Measurements from ENCODE around the gene JMJD6.

The JMJD6 gene

DNA sequence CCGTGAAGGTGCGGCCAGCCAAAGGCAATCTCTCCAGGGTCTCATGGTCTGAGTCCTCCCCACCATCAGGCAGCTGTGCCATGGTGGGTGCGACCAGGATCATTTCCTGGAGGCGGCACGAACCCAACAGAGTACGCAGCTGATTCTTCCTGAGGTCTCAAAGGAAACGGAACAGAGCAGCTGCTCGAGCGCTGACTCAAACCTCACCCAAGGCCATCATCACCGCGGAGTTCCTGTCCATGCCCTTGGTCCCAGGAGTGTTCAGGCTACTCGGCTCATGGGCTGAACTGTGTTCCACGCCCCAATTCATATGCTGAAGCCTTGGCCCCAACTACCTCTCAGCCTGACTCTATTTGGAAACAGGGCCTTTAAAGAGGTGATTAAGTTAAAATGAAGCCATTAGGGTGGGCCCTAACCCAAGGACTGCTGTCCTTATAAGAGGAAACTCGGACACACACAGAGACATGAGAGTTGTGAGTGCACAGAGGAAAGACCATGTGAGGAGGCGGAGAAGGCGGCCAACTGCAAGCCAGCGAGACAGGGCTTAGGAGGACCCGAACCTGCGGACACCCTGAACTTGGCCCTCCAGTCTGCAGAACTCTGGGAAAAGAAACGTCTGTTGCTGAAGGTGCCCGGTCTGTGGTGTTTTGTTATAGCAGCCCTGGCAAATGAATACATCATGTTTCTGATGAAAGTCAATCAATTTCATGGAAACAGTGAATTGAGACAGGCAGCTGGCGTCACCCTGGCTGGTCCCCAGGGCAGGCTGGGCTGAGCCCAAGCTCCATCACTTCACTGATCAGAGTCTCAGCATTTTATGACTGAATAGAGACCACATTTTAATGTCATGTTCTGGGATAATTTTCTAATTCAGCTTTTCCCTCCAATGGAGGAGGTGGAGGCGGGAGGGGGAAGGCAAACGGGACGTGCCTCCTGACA lies 29.4 kb downstream of the JMJD6 start:
- H3K27ac ChIP-seq (ENCODE audit: poor library complexity, severe bottlenecking): no peak overlapping the region
- no peaks in the 10 kb centered on the region for H3K9me3 ChIP-seq (ENCODE audit: severe bottlenecking)
- H3K4me1 ChIP-seq (ENCODE audit: insufficient read depth, poor library complexity, severe bottlenecking): peaks cover 26% of the 10 kb centered on the region
- TF ChIP-seq, protein P1, sequence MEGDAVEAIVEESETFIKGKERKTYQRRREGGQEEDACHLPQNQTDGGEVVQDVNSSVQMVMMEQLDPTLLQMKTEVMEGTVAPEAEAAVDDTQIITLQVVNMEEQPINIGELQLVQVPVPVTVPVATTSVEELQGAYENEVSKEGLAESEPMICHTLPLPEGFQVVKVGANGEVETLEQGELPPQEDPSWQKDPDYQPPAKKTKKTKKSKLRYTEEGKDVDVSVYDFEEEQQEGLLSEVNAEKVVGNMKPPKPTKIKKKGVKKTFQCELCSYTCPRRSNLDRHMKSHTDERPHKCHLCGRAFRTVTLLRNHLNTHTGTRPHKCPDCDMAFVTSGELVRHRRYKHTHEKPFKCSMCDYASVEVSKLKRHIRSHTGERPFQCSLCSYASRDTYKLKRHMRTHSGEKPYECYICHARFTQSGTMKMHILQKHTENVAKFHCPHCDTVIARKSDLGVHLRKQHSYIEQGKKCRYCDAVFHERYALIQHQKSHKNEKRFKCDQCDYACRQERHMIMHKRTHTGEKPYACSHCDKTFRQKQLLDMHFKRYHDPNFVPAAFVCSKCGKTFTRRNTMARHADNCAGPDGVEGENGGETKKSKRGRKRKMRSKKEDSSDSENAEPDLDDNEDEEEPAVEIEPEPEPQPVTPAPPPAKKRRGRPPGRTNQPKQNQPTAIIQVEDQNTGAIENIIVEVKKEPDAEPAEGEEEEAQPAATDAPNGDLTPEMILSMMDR (IDR thresholded peaks at IDR 0.05; ENCODE audit: poor library complexity, severe bottlenecking): no peak
- H3K36me3 ChIP-seq (ENCODE audit: low read depth): peaks cover 2% of the 10 kb centered on the region; the same call in 1 of the 2 replicates
- H3K4me3 ChIP-seq (ENCODE audit: severe bottlenecking): no peak overlapping the region
- ATAC-seq (ENCODE audit: low read depth) (no peak), DNase-seq (ENCODE audit: low spot score) (no peak)
- H3K27me3 ChIP-seq (ENCODE audit: insufficient read depth, poor library complexity, severe bottlenecking): no peaks in the 10 kb centered on the region

DNA sequence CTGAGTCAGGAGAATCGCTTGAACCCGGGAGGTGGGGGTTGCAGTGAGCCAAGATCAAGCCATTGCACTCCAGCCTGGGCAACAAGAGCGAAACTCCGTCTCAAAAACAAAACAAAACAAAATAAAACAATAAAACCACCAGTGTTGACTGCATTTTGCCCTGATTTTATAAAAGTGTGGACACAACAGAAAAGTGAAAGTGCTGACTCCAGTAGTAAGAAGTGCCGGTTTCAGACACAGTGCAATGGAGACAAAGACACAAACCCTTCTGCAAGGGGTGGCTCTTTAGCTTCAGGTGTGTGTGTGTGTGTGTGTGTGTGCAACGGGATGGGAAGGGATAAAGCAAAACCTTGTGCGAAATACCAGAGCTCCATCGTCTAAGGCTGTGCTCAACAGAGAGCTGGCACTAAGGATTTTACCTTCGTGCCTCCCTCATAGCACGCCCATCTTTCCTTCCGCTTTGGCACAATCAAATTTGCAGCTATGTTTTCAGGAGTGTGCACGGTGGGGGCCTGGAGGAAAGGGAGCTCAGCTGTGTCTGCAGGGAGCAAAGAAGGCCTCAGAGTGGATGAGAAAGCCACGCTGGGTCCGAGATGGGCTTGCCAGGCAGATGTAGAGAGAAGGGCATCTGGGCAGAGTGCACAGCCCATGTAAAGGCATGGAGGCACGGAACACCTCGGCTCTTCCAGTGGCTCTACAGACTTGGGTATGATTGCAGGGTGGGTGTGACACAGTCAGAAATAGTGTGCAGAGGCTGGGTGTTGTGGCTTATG lies 31.2 kb downstream of the JMJD6 start:
- peaks cover 16% of the 10 kb centered on the region for H3K4me1 ChIP-seq (ENCODE audit: insufficient read depth, poor library complexity, severe bottlenecking)
- TF ChIP-seq, protein P1 (IDR thresholded peaks at IDR 0.05; ENCODE audit: poor library complexity, severe bottlenecking): no peak
- peaks cover 2% of the 10 kb centered on the region; the same call in 1 of the 2 replicates for H3K36me3 ChIP-seq (ENCODE audit: low read depth)
- no peaks in the 10 kb centered on the region for H3K9me3 ChIP-seq (ENCODE audit: severe bottlenecking)
- H3K4me3 ChIP-seq (ENCODE audit: severe bottlenecking): no peak overlapping the region
- H3K27ac ChIP-seq (ENCODE audit: poor library complexity, severe bottlenecking): no peak overlapping the region
- DNase-seq (ENCODE audit: low spot score) (no peak), ATAC-seq (ENCODE audit: low read depth) (no peak)
- H3K27me3 ChIP-seq (ENCODE audit: insufficient read depth, poor library complexity, severe bottlenecking): no peaks in the 10 kb centered on the region

DNA sequence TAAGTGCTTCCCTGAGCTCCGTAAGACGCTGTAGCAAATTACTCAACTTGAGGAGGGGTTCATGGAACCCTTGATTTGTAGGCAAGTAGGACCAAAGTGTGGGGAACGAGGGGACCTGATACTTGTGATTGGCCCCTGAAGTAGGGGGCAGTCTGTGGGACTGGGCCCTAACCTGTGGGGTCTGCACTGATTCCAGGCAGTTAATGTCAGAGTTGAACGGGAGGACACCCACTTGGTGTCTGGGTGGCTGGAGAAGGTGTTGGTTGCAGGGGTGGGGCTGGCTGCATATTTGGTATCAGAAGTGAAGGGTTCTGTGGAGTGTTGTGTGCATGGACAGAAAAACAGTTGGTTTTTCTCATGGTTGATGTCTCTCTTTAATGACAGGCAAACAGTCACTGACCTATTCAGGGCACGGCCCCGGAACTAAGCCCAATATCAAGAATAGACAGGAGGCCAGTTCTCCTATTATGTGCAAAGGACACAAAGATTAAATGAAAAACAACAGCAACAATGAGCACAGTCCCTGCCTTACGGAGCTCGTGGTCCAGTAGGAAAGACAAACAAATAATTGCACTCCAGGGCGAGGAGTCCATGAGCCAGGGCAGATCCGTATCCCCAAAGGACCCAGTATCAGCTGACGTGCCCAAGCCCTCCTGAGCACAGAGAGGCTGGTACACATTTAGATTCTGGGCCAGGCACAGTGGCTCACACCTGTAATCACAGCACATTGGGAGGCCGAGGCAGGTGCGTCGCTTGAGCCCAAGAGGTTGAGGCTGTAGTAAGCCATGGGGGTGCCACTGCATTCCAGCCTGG lies 34.8 kb downstream of the JMJD6 start:
- ATAC-seq (ENCODE audit: low read depth): no peak
- DNase-seq (ENCODE audit: low spot score): no peak
- H3K36me3 ChIP-seq (ENCODE audit: low read depth): peaks cover 2% of the 10 kb centered on the region; the same call in 1 of the 2 replicates
- TF ChIP-seq, protein P1 (IDR thresholded peaks at IDR 0.05; ENCODE audit: poor library complexity, severe bottlenecking): no peak
- peaks cover 14% of the 10 kb centered on the region for H3K4me1 ChIP-seq (ENCODE audit: insufficient read depth, poor library complexity, severe bottlenecking)
- H3K27me3 ChIP-seq (ENCODE audit: insufficient read depth, poor library complexity, severe bottlenecking): no peaks in the 10 kb centered on the region
- H3K27ac ChIP-seq (ENCODE audit: poor library complexity, severe bottlenecking): no peak overlapping the region
- H3K9me3 ChIP-seq (ENCODE audit: severe bottlenecking): no peaks in the 10 kb centered on the region
- H3K4me3 ChIP-seq (ENCODE audit: severe bottlenecking): no peak overlapping the region

DNA sequence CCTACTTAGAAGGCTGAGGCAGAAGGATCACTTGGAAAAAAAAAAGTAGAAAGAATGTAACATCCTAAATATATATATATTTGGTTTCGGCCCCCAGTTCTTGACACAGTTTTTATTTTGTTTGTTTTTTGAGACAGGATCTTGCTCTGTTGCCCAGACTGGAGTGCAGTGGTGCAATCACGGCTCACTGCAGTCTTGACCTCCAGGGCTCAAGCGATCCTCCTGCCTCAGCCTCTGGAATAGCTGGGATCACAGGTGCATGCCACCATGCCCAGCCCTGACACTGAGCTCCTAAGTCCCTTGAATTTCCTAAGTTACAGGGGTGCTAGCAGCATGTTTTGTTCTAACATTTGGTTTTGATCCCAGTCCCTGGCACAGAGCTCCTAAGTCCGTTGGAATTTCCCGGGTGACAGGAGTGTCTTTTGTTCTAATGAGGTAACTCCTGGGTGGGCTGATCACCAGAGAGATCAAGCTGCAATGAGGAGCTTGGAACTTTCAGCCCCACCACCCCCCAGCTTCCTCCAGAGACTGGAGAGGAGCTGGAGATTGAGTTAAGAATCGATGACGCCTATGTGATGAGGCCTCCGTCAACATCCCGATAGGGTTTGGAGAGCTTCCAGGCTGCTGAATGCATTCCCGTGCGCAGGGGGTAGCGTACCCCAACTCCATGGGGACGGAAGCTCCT lies 35.7 kb downstream of the JMJD6 start:
- TF ChIP-seq, protein P1 (IDR thresholded peaks at IDR 0.05; ENCODE audit: poor library complexity, severe bottlenecking): no peak
- Histone ChIP-seq H3K4me1 (ENCODE audit: insufficient read depth, poor library complexity, severe bottlenecking) (peaks cover 14% of the 10 kb centered on the region), H3K9me3 (ENCODE audit: severe bottlenecking) (no peaks in the 10 kb centered on the region), H3K36me3 (ENCODE audit: low read depth) (peaks cover 6% of the 10 kb centered on the region; the same call in 1 of the 2 replicates), H3K27me3 (ENCODE audit: insufficient read depth, poor library complexity, severe bottlenecking) (no peaks in the 10 kb centered on the region), H3K27ac (ENCODE audit: poor library complexity, severe bottlenecking) (no peak overlapping the region), H3K4me3 (ENCODE audit: severe bottlenecking) (no peak overlapping the region)
- ATAC-seq (ENCODE audit: low read depth) (no peak), DNase-seq (ENCODE audit: low spot score) (no peak)

Measured in RWPE2 (cell line).